Muscle of back (tissue), 11 donors: Measurements from ENCODE around the gene TMPRSS11A. TPM values are rescaled to one million over a fixed set of nuclear protein-coding genes. Genes with fewer than 3 reads are reported as not detected.

Source experiments
- DNase-seq, 3 donors: peaks; one replicate each; pipeline versions ENCODE4 v3.0.0 to v3.0.0-alpha.2; 2013
- polyA plus RNA-seq, 10 donors: library from polyadenylated mRNA; unstranded; fragments of 120-200 nt; gene quantifications; one replicate each; pipeline ENCODE4 v1.2.1, GENCODE V29; 2013; ENCODE audit not compliant: insufficient read length in 10 of 10

Gene TMPRSS11A
- polyA plus RNA-seq, 10 donors = 0.07 to 0.09 (median 0.07) TPM; not detected in 7

GRCh38 chr4:67912080-67912479, 51.2 kb downstream of the TMPRSS11A start:
- DNase-seq = no peak

GRCh38 chr4:67911638-67912037, 51.7 kb downstream of the TMPRSS11A start:
- no peak for DNase-seq

GRCh38 chr4:67911141-67911540, 52.2 kb downstream of the TMPRSS11A start:
- DNase-seq = no peak

- no peak for DNase-seq
Measured at GRCh38 chr4:67910585-67910905, 52.7 kb downstream of the TMPRSS11A start.

- no peak for DNase-seq
Measured at GRCh38 chr4:67909905-67910584, 53.2 kb downstream of the TMPRSS11A start.

GRCh38 chr4:67907650-67908049, 55.6 kb downstream of the TMPRSS11A start:
- no peak for DNase-seq

- DNase-seq = no peak
Measured at GRCh38 chr4:67899096-67899495, 64.2 kb downstream of the TMPRSS11A start.

- DNase-seq = no peak
Measured at GRCh38 chr4:67897686-67898085, 65.6 kb downstream of the TMPRSS11A start.

GRCh38 chr4:67896421-67897065, 66.8 kb downstream of the TMPRSS11A start:
- DNase-seq = no peak

GRCh38 chr4:67894659-67895058, 68.6 kb downstream of the TMPRSS11A start:
- no peak for DNase-seq

- DNase-seq = no peak
Measured at GRCh38 chr4:67892905-67893304, 70.4 kb downstream of the TMPRSS11A start.

GRCh38 chr4:67892253-67892652, 71.0 kb downstream of the TMPRSS11A start:
- no peak for DNase-seq

- DNase-seq = no peak
Measured at GRCh38 chr4:67891645-67892044, 71.6 kb downstream of the TMPRSS11A start.

- DNase-seq = no peak
Measured at GRCh38 chr4:67886281-67886680, 77.0 kb downstream of the TMPRSS11A start.

- peak in 1 of 3 donors; percentile 88 for DNase-seq
Measured at GRCh38 chr4:67885762-67886161, 77.5 kb downstream of the TMPRSS11A start.

- DNase-seq = no peak
Measured at GRCh38 chr4:67884701-67885100, 78.6 kb downstream of the TMPRSS11A start.

- no peak for DNase-seq
Measured at GRCh38 chr4:67883902-67884301, 79.4 kb downstream of the TMPRSS11A start, which contains the start of gene TMPRSS11D. Gene TMPRSS11D (minus strand): TSS chr4:67884002. CDS start chr4:67883933, 69 bp downstream.

GRCh38 chr4:67883458-67883857, 79.8 kb downstream of the TMPRSS11A start:
- DNase-seq = no peak

GRCh38 chr4:67880866-67881610, 82.3 kb downstream of the TMPRSS11A start:
- DNase-seq = peak; percentile 77 to 93 (median 78)

GRCh38 chr4:67879486-67879885, 83.8 kb downstream of the TMPRSS11A start:
- no peak for DNase-seq

GRCh38 chr4:67877086-67877485, 86.2 kb downstream of the TMPRSS11A start:
- DNase-seq = no peak

- DNase-seq = peak; percentile 44 to 83 (median 57)
Measured at GRCh38 chr4:67874986-67875385, 88.3 kb downstream of the TMPRSS11A start.

GRCh38 chr4:67873116-67873515, 90.2 kb downstream of the TMPRSS11A start:
- DNase-seq = peak in 1 of 3 donors; percentile 24
